HG03378 (cell line): ENCODE results near the gene LMAN2L.
"Not testable (repeated sequence)": the region's sequence is repeated elsewhere in the genome, so short reads cannot be mapped to it uniquely, and the experiment has no call there.

Experiments
- ATAC-seq: cut with Tn5 transposase; IDR thresholded peaks from one replicate; pipeline ENCODE4 v1.9.1; 2021; ENCODE audit warnings: mild to moderate bottlenecking, moderate library complexity; ENCODE audit not compliant: unreplicated experiment

Gene LMAN2L

DNA sequence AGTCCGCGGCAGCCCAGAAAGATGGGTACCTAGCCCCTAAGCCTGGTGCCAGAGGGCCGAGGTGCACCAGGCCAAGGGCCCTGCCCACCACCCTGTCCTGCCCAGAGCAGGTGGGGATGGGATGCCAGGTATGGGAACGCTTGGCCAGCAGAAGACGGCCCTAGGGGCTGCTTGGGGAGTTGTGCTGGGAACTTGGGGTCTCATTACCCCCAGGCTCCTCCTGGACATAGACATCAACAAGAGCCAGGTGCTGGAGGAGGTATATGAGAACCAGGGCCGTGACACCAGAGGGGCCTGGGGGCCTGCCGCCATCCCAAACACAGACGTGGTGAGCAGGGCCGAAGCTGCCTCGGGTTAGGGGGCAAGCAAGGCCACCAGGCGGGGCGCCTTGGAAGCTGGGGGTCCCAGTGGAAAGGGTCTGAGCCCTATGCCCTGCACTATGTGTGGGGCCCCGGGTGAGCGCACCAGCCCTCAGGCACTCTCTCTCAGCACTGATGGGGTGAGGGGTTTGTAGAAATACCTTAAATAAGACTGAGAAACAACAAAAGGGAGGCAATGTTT is 50.4 kb downstream of the LMAN2L start:
- ATAC-seq = no peak

DNA sequence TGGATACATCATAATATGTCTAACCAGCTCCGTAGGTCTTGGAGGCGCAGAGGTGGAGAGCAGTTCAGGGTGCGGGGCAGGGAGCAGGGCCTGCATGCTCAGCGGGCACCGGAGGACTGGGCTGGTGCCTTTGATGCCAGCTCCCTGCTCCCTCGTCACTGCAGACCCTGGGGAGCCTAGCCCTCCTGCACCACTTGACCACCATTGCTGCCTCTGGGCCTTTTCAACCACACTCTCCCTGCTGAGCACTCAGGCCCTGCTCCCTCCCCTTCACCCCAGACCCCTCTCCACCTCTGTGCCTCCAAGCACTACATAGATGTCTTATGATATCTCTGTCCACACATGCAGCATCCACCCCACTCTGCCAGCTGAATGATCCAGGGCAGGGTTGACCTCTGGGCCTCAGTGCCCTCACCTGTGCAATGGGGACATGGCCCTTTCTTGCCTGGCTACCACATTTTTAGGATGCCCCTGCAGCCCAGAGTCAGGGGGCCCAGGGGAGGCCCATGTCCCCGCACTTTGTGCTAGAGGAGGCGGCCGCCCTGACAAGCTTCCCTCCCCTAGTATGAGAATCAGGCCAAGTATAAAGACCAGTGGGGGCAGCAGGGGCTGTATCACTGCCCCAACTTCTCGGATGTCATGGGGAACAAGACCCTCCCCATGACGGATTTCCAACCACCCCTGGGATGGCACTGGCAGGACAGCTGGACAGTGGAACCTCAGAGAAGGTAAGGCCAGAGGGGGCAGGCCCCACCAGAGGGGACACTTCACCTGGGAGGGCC is 51.0 kb downstream of the LMAN2L start:
- no peak for ATAC-seq

DNA sequence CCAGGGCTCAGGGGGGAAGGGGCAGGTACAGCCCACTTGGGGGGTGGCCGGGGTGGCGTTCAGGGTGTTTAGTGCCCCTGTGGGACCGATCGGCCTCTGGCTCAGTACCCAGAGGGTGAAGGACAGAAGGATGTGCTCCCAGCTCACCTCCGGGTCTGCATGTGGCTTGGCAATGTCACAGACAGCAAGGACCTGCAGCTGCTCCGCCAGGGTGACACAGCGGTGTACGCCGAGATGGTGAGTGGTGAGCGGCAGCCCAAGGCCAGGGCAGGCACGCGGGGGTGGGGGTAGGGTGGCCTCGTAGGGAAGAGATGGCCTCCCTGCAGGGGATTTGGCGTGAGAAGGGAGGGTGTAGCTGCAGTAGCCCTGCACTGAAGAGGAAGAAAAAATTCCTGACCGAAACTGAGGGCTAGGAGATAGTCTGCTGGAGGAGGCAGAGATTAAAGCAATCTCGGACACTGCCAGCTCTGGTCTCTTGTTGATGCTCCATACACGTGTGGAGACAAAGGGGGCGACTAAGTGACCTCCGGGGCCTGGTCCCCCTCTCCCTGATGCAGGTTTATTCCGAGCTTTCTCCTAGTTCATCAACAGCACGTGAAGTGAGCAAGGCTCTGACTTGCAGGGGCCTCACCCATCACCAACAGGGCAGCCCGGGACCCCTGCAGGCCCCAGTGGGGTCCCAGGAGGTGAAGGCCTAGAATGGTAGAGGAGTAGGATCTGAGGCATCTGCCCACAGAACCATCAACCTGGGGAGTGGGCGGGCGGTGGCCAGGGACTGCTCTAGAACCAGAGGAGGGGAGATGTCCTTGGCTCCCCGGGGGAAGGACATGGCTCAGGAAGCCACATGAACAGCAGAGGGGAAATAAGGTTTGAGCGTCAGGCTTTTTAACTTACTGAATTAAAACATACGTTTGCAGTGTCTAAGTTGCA is 51.9 kb downstream of the LMAN2L start:
- ATAC-seq = no peak

DNA sequence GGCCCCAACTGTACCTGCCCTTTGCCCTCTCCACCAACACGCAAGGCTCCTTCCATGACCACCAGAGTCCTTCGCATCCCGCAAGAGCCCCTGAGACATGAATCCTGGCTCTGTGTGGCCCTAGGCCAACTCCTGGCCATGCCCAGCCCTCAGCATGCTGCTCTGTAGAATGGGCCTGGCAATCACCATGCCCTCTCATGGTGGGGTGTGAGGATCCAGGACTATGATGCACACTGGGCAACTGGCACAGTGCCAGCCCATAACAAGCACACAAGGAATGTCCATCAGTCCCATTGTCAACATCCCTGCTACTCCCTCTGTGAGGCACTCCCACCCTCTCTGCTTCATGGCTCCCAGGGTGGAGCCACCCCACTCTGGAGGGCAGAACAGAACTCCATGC is 52.6 kb downstream of the LMAN2L start:
- no peak for ATAC-seq

DNA sequence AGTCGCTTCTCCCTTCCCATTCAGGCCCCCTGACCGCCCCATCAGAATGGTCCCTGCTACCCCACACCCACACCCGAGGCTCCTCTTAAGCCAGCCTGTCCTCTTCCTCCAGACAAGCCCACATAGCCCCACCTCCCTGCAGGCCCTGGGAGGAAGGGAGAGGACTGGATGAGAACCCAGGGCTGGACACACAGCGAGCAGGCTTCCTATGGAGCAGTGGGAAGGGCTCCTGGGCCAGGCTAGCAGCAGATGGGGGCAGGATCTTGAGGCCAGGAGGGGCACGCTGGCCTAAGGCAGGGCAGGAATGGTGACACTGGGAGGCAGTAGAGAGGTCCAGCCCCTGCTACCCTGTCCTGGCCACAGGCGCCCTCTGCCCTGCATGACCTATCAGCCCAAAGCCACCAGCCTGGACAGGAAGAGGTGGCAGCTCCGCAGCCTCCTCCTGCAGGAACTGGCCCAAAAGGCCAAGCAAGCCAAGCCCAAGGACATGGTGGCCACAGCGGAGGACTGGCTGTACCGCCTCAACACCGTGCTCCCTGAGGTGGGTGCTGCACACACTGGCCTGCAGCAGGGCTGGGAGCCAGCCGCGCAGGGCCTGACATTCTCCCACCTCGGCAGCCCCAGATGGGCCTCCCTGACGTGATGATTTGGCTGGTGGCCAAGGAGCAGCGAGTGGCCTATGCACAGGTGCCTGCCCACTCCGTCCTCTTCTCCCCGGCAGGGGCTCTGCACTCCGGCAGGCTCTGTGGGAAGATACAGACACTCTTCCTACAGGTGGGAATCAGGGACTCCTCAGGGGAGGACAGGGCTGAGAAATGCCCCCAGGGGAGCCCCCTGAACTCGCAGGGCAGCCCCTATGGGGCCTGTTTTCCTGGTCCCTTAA is 54.0 kb downstream of the LMAN2L start:
- ATAC-seq = no peak

DNA sequence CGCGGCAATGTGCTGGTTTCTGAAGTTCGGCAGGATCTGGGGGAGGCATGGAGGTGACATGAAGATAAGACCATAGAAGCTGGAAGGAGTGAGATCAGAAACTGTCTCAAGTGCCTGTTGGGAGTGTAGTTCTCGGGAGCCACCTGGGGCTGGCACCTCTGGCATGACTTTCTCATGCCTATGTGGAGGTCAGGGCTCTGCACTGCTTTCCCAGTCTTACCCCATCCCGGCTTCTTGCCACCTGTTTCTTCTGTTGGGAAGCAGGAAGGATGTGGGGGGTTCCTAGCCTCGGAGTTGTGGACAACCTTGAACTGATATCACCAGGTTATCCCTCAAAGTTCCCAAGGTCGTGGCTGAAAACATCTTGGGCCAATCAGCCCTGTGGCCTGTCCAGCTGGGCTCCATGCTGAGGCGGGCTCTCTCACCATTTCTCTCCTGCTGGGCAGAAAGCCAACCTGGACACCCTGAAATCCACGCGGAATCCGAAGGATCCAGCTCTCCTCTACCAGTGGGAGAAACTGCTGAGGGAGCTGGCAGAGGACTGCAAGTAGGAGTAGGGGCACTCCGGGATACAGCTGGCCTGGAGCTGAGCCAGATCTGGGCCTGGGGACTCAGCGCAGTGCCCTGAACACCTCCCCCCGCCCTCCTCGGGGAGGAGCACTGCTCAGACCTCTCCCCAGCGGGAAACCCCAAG is 54.8 kb downstream of the LMAN2L start:
- no peak for ATAC-seq

DNA sequence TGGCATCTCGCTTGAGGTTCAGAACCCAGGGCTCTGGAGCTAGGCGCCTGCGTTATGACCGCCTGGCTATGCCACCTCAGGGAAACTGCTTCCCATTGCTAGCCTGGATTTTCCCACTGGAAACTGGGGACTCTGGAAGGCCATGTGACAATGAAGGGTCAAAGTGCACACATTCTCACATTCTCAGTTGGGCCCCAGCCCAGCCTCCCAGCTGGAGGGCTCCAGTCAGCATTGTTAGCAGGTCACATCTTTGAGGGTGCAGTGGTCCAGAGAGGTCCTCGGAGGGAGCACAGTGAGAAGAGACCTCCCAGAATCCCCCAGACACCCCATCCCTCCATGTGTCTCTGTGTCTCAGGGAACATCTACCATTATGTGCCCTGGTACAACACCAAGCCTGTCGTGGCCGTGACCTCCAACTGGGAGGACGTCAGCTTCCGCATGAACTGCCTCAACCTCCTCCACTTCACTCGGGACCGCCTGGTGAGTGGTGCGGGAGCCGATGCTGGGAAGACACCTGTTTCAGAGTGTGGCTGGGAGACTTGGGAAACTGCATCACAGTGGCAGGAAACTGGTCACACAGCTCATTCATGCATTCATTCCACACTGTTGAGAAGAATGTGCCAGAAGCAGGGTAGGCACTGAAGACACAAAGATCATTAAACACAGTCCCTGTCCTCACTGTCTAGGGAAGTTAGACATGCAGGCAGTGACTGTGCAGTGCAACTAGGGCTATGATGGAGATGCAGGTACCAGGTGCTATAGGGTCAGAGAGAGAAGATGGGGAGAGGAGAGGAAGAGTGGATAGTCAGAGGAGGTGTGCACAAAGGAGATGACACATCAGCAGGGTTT is 55.7 kb downstream of the LMAN2L start:
- no peak for ATAC-seq

DNA sequence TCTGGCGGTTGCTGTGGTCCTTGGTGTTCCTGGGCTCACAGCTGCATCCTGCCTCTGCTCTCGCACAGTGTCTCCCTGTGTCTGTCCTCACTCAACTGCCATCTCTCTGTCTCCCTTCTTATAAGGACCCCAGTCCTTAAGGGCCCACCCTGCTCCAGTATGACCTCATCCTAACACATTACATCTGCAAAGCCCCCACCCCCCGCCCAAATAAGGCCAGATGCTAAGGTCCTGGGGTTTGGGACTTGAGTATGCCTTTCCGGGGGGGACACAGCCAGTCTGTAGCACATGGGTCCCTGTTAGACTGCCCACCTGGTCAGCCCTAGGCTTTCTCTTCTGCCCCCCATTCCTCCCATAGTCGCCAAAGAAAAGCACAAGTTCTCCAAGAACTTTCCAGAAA is 56.6 kb downstream of the LMAN2L start:
- ATAC-seq = no peak

DNA sequence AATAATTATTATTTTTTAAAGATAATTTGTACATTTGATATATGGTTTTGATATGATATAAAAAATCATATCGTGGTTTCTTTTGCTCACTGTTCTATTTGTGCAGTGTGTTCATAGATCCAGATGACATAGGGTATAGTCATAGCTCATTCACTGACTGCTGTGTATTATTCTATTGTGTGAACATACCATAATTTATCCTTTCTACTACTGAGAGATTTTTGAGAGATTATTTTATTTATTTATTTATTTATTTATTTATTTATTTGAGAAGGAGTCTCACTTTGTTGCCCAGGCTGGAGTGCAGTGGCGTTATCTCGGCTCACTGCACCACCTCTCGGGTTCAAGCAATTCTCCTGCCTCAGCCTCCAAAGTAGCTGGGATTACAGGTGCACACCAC is 58.3 kb downstream of the LMAN2L start:
- ATAC-seq = no peak

DNA sequence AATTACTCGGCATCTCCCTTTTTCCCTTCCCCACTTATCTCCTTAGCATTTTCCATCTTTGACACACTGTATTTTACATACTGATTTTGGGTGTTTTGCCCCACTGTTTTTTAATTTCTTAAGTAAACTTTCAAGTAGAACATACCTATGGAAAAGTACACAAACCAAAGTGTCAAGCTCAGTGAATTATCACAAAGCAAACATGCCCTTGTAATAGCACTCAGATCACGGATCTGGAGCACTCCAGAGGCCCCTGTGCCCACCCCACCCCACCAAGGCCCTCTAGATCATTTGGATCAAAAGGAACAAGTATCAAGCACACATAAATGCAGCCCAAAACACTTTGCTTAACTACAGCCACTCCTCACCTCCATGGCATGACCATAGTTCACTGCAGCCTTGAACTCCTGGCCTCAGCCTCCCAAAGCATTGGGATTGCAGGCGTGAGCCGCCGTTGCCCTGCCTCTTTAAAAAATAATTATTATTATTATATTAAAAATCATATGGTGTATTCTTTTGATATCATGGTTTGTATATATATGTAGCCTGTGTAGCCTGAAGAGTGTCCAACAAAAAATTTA is 59.2 kb downstream of the LMAN2L start:
- ATAC-seq = no peak

DNA sequence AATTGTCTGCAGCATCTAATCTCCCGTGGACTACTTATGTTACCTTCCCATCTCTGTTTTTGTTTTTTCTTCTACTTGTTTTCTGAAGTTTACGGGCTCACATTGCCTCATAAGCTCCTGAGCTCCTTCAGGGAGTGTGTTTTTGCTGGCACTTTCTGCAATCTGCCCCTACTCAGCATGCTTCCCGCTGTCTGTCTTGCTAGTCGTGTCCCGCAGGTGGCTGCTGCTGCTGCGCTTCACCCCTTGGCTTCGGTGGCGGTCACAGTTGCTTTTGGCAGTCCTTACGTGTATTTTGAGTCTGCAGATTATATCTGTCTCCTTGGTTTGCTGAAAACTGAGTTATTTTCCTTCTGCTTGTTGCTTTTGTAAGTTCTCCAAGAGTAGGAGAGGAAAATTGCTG is 60.0 kb downstream of the LMAN2L start:
- no peak for ATAC-seq

DNA sequence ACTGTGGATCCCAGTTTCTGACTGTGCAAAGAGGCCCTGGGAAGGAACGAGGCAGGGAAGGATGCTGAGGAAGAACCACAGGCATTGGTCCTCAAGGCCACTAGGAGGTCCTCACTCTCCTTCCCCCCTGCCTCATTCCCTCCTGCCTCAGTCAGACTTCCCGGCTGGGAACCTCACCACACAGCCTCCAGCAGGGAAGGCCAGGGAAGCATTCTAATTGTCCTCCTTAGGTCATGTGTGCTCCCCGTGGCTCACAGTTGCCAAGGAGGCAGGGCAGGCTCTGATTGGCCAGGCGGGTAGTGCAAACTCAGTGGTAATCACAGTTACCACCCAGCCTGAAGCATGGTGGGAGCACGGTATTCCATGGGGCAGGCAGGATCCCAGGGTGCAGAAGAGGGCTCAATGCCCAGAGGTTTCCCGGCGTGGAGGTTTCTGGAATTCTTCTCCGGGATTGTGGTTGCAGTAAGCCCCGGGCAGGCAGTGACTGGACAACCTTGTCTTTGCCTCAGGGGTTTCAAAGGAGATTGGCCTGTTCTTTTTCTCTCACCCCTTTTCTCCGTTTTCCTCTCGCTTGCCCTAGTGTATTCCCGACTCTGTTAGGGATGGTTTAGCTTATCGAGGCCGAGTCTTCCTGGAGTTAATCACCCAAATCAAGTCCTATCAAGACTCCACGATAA is 70.2 kb downstream of the LMAN2L start:
- ATAC-seq = no peak

DNA sequence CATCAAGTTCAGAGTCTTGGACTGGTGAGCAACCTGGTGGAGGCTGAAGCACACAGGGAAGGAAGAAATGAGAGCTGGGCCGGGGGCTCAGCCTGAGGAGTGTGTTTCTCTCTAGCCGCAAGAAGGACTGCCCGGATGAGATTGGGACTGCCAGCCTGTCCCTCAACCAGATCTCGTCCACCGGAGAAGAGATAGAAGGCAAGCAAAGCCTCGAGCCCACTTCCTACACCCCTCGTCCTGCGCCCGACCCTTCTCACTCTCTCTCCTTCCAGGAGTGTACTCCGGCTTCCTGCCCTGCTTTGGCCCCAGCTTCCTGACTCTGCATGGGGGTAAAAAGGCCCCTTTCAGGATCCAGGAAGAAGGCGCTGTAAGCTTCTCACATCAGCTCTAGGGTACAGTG is 71.1 kb downstream of the LMAN2L start:
- no peak for ATAC-seq

DNA sequence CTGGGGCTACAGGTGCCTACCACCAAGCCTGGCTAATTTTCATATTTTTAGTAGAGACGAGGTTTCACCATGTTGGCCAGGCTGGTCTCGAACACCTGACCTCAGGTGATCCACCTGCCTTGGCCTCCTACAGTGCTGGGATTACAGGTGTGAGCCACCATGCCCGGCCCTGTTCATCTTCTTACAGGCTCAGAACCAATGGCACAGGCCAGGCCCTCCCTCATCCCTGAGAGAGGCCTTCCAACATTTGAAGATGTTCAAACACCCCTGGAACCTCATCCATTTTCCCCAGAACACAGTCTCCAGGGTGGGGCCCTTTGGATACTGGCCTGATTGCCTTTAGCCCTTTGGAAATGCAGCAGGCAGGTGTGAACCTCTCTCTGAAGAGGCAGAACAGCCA is 74.1 kb downstream of the LMAN2L start:
- not testable (repeated sequence) for ATAC-seq

DNA sequence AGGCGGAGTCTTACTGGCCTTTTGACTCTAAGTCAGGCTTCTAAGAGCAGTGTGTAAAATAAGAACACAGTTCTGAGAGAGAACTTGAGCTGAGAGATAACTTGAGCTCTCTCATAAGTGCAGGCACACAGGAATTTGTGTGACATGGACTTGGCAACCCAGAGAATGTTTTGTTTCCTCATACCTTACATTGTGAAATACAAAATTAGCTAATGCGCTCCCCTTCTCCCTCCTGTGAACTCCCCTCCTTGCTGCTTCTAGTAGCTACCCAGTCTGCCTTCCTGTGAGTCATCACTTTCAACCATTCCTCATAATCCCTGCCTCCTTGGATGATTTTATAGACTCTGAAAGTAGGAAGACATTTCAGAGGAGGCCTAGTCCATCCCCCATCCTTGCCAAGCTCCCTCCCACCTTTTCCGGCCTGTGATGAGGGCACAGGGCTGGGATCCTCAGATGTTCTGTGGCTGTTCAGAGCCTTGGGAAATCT is 74.7 kb downstream of the LMAN2L start:
- ATAC-seq = no peak

DNA sequence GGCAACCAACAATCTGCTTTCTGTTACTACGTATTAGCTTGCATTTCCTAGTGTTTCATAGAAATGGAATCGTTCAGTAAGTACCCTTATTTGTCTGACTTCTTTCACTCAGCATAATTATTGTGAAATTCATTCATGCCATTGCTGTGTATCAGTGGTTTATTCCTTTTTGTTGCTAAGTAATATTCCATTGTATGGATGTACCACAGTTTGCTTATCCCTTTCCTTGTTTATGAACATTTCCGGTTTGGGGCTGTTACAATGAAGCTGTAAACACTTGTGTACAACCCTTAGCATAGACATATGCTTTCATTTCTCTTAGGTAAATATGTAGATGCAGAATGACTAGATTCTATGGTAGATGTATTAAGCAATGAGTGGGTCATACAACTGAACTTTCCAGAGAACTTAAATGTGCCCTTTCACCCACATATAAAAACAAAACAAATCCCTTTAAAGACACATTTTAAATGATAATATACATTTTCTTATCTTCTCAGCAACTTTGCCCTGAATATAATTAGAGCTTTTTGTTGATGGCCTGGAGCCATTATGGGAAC is 75.4 kb downstream of the LMAN2L start:
- ATAC-seq = no peak

DNA sequence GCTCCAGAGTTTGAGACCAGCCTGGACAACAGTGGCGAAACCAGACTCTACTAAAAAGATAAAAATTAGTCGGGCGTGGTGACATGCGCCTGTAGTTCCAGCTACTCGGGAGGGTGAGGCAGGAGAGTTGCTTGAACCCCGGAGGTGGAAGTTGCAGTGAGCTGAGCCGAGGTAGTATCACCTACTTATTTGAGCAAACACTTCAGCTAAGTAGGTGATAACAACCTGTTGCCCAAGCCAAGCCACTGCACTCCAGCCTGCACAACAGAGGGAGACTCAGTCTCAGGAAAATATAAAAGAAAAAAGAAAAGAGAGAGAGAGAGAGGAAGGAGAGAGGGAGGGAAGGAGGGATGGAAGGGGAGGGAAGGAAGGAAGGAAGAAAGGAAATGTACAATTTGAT is 76.0 kb downstream of the LMAN2L start:
- ATAC-seq = no peak

DNA sequence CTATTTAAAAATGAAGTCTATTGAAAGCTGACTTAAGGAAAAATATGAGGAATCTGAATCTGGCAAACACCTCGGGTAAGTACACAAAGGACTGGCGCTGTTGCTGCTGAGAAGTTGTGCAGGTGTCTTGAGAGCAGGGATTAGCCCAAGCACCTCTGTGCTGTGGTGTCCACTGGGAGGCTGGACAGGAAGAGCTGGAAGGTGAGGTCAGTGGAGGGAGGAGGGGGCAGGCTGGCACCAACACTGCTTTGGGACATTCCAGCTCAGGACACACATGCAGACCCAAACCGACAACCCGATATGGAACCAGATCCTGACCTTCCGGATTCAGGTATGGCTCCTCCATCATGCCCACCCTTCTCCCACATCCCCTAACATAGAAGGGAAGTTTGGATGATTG is 76.7 kb downstream of the LMAN2L start:
- no peak for ATAC-seq
